Subcutaneous adipose tissue (tissue), 4 donors: ENCODE measurements around the gene WDHD1. TPM values are rescaled to one million over a fixed set of nuclear protein-coding genes. Genes with fewer than 3 reads are reported as not detected.

Experiments
- total RNA-seq, 4 donors: library from RNA; depleted of rRNA; stranded (reverse); fragments of >200 nt; gene quantifications; one replicate each; pipeline ENCODE4 v1.1.0, GENCODE V29; 2016
- TF ChIP-seq, protein P1 (sequence below): fragments of 450-650 bp; IDR thresholded peaks from one replicate; pipeline ENCODE4 v1.5.1; 2016; ENCODE audit warnings: low read depth, mild to moderate bottlenecking, control low read depth, antibody characterized with exemption, moderate library complexity

The WDHD1 gene
- total RNA-seq, 4 donors from 2014 or later: 0.94 to 2.0 (median 1.5) TPM

GRCh38 chr14:54889919-54890318, 137.0 kb downstream of the WDHD1 start:
- TF ChIP-seq, protein P1, sequence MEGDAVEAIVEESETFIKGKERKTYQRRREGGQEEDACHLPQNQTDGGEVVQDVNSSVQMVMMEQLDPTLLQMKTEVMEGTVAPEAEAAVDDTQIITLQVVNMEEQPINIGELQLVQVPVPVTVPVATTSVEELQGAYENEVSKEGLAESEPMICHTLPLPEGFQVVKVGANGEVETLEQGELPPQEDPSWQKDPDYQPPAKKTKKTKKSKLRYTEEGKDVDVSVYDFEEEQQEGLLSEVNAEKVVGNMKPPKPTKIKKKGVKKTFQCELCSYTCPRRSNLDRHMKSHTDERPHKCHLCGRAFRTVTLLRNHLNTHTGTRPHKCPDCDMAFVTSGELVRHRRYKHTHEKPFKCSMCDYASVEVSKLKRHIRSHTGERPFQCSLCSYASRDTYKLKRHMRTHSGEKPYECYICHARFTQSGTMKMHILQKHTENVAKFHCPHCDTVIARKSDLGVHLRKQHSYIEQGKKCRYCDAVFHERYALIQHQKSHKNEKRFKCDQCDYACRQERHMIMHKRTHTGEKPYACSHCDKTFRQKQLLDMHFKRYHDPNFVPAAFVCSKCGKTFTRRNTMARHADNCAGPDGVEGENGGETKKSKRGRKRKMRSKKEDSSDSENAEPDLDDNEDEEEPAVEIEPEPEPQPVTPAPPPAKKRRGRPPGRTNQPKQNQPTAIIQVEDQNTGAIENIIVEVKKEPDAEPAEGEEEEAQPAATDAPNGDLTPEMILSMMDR: no peak

Other genes starting within 250 kb of the WDHD1 start
- 1 to 10 TPM; 2.6 to 7.6 (median 4.9) TPM for gene GCH1, start 124.3 kb downstream of the WDHD1 start, total RNA-seq
- gene SOCS4, start 137 bp upstream of the WDHD1 start, total RNA-seq: 10 to 100 TPM; 14.1 to 29.7 (median 15.0) TPM
- 10 to 100 TPM; 26.6 to 55.1 (median 27.5) TPM for gene MAPK1IP1L, start 24.5 kb upstream of the WDHD1 start, total RNA-seq
- gene LGALS3, start 102.2 kb upstream of the WDHD1 start, total RNA-seq: 100 to 1,000 TPM; 340 to 844 (median 656) TPM
- 1 to 10 TPM in 3 of 4 donors, under 1 TPM in 1; 0.19 to 1.8 (median 1.2) TPM for gene DLGAP5, start 164.5 kb upstream of the WDHD1 start, total RNA-seq
- 10 to 100 TPM; 18.4 to 23.5 (median 21.6) TPM for gene FBXO34, start 244.3 kb upstream of the WDHD1 start, total RNA-seq